HEK293T (cell line): ENCODE results near the gene MEGF6.

Experiments used
- CTCF ChIA-PET: fragments of 350-600 bp; formaldehyde crosslinking; extraction: SDS; loops from one replicate; lab custom pipeline; 2021; ENCODE audit warnings: antibody characterized with exemption, inconsistent platforms; lab: Yijun Ruan, JAX
- POLR2A ChIA-PET: fragments of 350-600 bp; formaldehyde crosslinking; extraction: SDS; loops from one replicate; lab custom pipeline; 2020; ENCODE audit warnings: antibody characterized with exemption, inconsistent platforms; lab: Yijun Ruan, JAX
- DNase-seq: peaks from one replicate; pipeline ENCODE4 v3.0.0; 2012; ENCODE audit warnings: mixed read lengths; ENCODE audit errors: extremely low spot score
- ARNT ChIP-seq: fragments of 450-650 bp; IDR thresholded peaks from 2 replicates; pipeline ENCODE4 v1.6.1; 2017; ENCODE audit warnings: mild to moderate bottlenecking
- BHLHE40 ChIP-seq: fragments of 450-650 bp; IDR thresholded peaks from 2 replicates; pipeline ENCODE4 v1.6.1; 2016; ENCODE audit warnings: mild to moderate bottlenecking, moderate library complexity, borderline replicate concordance
- CTBP1 ChIP-seq: fragments of 450-650 bp; IDR thresholded peaks from 2 replicates; pipeline ENCODE4 v1.6.1; 2016; ENCODE audit warnings: borderline replicate concordance
- ELF4 ChIP-seq: fragments of 450-650 bp; IDR thresholded peaks from 2 replicates; pipeline ENCODE4 v1.6.1; 2017; ENCODE audit warnings: antibody characterized with exemption
- FOXA1 ChIP-seq: fragments of 450-650 bp; IDR thresholded peaks from 2 replicates; pipeline ENCODE4 v1.6.1; 2016; ENCODE audit warnings: mild to moderate bottlenecking
- FOXK2 ChIP-seq: fragments of 450-650 bp; IDR thresholded peaks from 2 replicates; pipeline ENCODE4 v1.6.1; 2016; ENCODE audit warnings: mild to moderate bottlenecking
- FOXM1 ChIP-seq: fragments of 450-650 bp; IDR thresholded peaks from 2 replicates; pipeline ENCODE4 v1.6.1; 2017; ENCODE audit warnings: mild to moderate bottlenecking, borderline replicate concordance
- HDGF ChIP-seq: fragments of 450-650 bp; IDR thresholded peaks from 2 replicates; pipeline ENCODE4 v1.6.1; 2017; ENCODE audit warnings: antibody characterized with exemption, borderline replicate concordance
- L3MBTL2 ChIP-seq: fragments of 450-650 bp; conservative IDR thresholded peaks from 2 replicates; pipeline ENCODE4 v1.6.1; 2016; ENCODE audit warnings: mild to moderate bottlenecking
- LEF1 ChIP-seq: fragments of 450-650 bp; IDR thresholded peaks from 2 replicates; pipeline ENCODE4 v1.6.1; 2017; ENCODE audit warnings: mild to moderate bottlenecking, borderline replicate concordance
- NFRKB ChIP-seq: fragments of 450-650 bp; IDR thresholded peaks from 2 replicates; pipeline ENCODE4 v1.6.1; 2016; ENCODE audit warnings: mild to moderate bottlenecking, moderate library complexity
- SP1 ChIP-seq: fragments of 450-650 bp; IDR thresholded peaks from 2 replicates; pipeline ENCODE4 v1.6.1; 2017
- SUZ12 ChIP-seq: fragments of 450-650 bp; IDR thresholded peaks from 2 replicates; pipeline ENCODE4 v1.6.1; 2016; ENCODE audit warnings: mild to moderate bottlenecking
- TARDBP ChIP-seq: fragments of 450-650 bp; IDR thresholded peaks from 2 replicates; pipeline ENCODE4 v1.6.1; 2016
- ZNF384 ChIP-seq: fragments of 450-650 bp; IDR thresholded peaks from 2 replicates; pipeline ENCODE4 v1.6.1; 2016
- TF ChIP-seq, protein P1 (sequence below): fragments of 450-650 bp; IDR thresholded peaks from 2 replicates; pipeline ENCODE4 v1.6.1; 2016

Gene MEGF6

DNA sequence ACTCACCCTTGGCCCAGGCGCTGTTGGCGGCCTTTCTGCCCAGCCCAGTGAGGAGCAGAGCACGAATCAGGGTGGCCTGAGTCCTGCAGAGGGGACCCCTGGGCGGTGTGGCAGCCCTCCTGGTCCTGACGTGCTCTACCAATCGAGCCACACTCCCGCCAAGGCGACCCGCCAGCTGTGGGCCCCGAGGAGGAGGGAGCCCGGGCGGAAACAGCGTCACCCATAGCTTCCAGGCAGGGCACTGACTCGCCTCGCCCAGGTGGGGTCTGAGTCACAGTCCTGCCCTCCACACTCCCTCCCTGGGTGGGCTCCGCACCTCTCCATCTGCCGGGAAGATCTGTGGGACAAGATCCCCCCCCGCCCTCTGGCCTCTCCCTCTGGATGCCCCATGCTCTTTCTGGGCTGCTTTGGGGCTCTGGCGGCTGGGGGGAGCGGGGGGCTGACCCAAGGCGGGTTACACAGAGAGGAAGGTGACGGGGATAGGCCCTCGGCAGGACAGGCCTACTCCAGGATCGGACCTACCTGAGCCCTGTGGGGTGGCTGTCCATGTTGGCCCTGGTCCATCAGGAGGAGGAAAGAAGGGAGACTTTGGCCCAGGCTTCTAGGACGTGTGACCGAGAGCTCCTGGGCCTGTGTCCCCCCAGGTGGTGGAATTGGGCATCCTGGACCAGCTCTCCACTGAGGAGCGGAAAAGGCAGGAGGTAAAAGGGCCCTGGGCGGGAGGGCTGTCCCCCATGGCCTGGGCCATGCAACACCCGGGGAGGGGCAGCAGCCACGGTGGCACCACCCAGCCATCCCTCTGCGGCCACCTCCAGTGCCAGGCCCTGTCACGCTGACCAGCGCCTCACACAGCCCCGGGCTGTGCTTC, 142.8 kb downstream of the MEGF6 start:
- POLR2A ChIA-PET = interaction anchor here (1.0 kb wide), 1 partner anchor 10 kb away, joined by 3 read pairs; no protein-coding TSS in a partner anchor
- CTCF ChIA-PET = no interaction called here

GRCh38 chr1:3467096-3468036, 143.9 kb downstream of the MEGF6 start:
- CTCF ChIA-PET = no interaction called here
- DNase-seq = no peak
- no peak for TF ChIP-seq HDGF
- TF ChIP-seq SUZ12 = no peak
- TF ChIP-seq, protein P1, sequence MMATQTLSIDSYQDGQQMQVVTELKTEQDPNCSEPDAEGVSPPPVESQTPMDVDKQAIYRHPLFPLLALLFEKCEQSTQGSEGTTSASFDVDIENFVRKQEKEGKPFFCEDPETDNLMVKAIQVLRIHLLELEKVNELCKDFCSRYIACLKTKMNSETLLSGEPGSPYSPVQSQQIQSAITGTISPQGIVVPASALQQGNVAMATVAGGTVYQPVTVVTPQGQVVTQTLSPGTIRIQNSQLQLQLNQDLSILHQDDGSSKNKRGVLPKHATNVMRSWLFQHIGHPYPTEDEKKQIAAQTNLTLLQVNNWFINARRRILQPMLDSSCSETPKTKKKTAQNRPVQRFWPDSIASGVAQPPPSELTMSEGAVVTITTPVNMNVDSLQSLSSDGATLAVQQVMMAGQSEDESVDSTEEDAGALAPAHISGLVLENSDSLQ = no peak
- POLR2A ChIA-PET = no interaction called here

More for the DNA sequence above, 142.8 kb downstream of the MEGF6 start:
- no peak for DNase-seq
- TF ChIP-seq L3MBTL2 = no peak
- TF ChIP-seq HDGF = no peak
- no peak for TF ChIP-seq TARDBP
- TF ChIP-seq FOXA1 = no peak
- no peak for TF ChIP-seq FOXK2
- no peak for TF ChIP-seq ZNF384
- TF ChIP-seq ARNT = no peak
- TF ChIP-seq FOXM1 = no peak
- no peak for TF ChIP-seq NFRKB
- TF ChIP-seq ELF4 = no peak
- TF ChIP-seq, protein P1 = no peak
- TF ChIP-seq BHLHE40 = no peak
- no peak for TF ChIP-seq SUZ12
- TF ChIP-seq CTBP1 = no peak
- TF ChIP-seq LEF1 = no peak
- TF ChIP-seq SP1 = no peak

GRCh38 chr1:3466366-3467075, 144.8 kb downstream of the MEGF6 start:
- no peak for DNase-seq
- TF ChIP-seq LEF1 = no peak
- no peak for TF ChIP-seq ELF4
- no peak for TF ChIP-seq FOXA1
- TF ChIP-seq HDGF = no peak
- no peak for TF ChIP-seq CTBP1
- no peak for TF ChIP-seq L3MBTL2
- TF ChIP-seq FOXK2 = no peak
- TF ChIP-seq ARNT = no peak
- no peak for TF ChIP-seq BHLHE40
- TF ChIP-seq, protein P1 = no peak
- no peak for TF ChIP-seq ZNF384
- TF ChIP-seq TARDBP = no peak
- no peak for TF ChIP-seq NFRKB
- no peak for TF ChIP-seq SUZ12
- TF ChIP-seq SP1 = no peak
- TF ChIP-seq FOXM1 = no peak
- POLR2A ChIA-PET = no interaction called here
- CTCF ChIA-PET = no interaction called here

GRCh38 chr1:3465935-3466321, 145.4 kb downstream of the MEGF6 start:
- TF ChIP-seq ARNT (no peak), HDGF (no peak), ELF4 (no peak), SUZ12 (no peak), SP1 (no peak), FOXM1 (no peak), CTBP1 (no peak), LEF1 (no peak), FOXA1 (no peak), FOXK2 (no peak)
- TF ChIP-seq, protein P1 = no peak
- ChIA-PET POLR2A (no interaction called here), CTCF (no interaction called here)
- no peak for DNase-seq
